OCI-LY1 (cell line): ENCODE results near the gene FOXB1.
A peak's percentile ranks its signal among the peaks of the same experiment; 100 is the strongest.

Source experiments
- H2AFZ ChIP-seq: fragments of 200-600 bp; sonication (generic), shearing (Covaris generic); 2 replicates; pipeline ENCODE4 v1.6.0; 2014; ENCODE audit warnings: antibody characterized with exemption, mild to moderate bottlenecking, low read length
- H3F3A ChIP-seq: fragments of 200-600 bp; sonication (generic), shearing (Covaris generic); 2 replicates; pipeline ENCODE4 v1.6.0; 2014; ENCODE audit warnings: mild to moderate bottlenecking, antibody characterized with exemption, low read length, moderate library complexity; ENCODE audit not compliant: insufficient read depth
- H3K27ac ChIP-seq: fragments of 200-600 bp; sonication (generic); 2 replicates; pipeline ENCODE4 v1.5.1; 2014; ENCODE audit warnings: low read length, mixed run types, mild to moderate bottlenecking, low read depth; ENCODE audit not compliant: poor library complexity, severe bottlenecking
- H3K27me3 ChIP-seq: fragments of 200-600 bp; sonication (generic); 2 replicates; pipeline ENCODE4 v1.6.0; 2014; ENCODE audit warnings: antibody characterized with exemption, mild to moderate bottlenecking, low read length, moderate library complexity; ENCODE audit not compliant: insufficient read depth
- H3K36me3 ChIP-seq: fragments of 200-600 bp; sonication (generic); 2 replicates; pipeline ENCODE4 v1.6.1; 2014; ENCODE audit warnings: mild to moderate bottlenecking, antibody characterized with exemption, low read length, moderate library complexity, mixed read lengths; ENCODE audit not compliant: insufficient read depth
- H3K4me1 ChIP-seq: fragments of 200-600 bp; sonication (generic); 2 replicates; pipeline ENCODE4 v1.5.1; 2014; ENCODE audit warnings: mild to moderate bottlenecking, low read length, moderate library complexity; ENCODE audit not compliant: insufficient read depth, severe bottlenecking
- H3K4me2 ChIP-seq: fragments of 200-600 bp; sonication (generic), shearing (Covaris generic); 2 replicates; pipeline ENCODE4 v1.6.1; 2014; ENCODE audit warnings: low read length
- H3K4me3 ChIP-seq: fragments of 200-600 bp; sonication (generic); 2 replicates; pipeline ENCODE4 v1.5.1; 2014; ENCODE audit warnings: low read length, low read depth, mild to moderate bottlenecking, mixed read lengths; ENCODE audit not compliant: poor library complexity, severe bottlenecking
- H3K79me2 ChIP-seq: fragments of 200-600 bp; shearing (Covaris generic); 2 replicates; pipeline ENCODE4 v1.6.1; 2016; ENCODE audit warnings: mixed run types, low read length, mixed read lengths; ENCODE audit not compliant: insufficient read depth
- H3K9ac ChIP-seq: fragments of 200-600 bp; sonication (generic), shearing (Covaris generic); 2 replicates; pipeline ENCODE4 v1.6.1; 2014; ENCODE audit warnings: mild to moderate bottlenecking, low read length, mixed read lengths
- H3K9me2 ChIP-seq: fragments of 200-600 bp; sonication (generic), shearing (Covaris generic); 2 replicates; pipeline ENCODE4 v1.6.1; 2014; ENCODE audit warnings: low read depth, mild to moderate bottlenecking, low read length, mixed read lengths
- H3K9me3 ChIP-seq: fragments of 200-600 bp; shearing (Covaris generic); 2 replicates; pipeline ENCODE4 v1.6.1; 2014; ENCODE audit warnings: low read length, mixed read lengths
- H4K20me1 ChIP-seq: fragments of 200-600 bp; sonication (generic), shearing (Covaris generic); 2 replicates; pipeline ENCODE4 v1.6.0; 2016; ENCODE audit warnings: mild to moderate bottlenecking, low read length; ENCODE audit not compliant: insufficient read depth
- EZH2 ChIP-seq: fragments of 200-600 bp; sonication (generic), shearing (Covaris generic); IDR thresholded peaks from 2 replicates; pipeline ENCODE4 v1.8.0; 2017; ENCODE audit warnings: borderline replicate concordance, mixed run types, mild to moderate bottlenecking, antibody characterized with exemption, low read length, moderate library complexity, mixed read lengths
- TF ChIP-seq, protein P1 (sequence below): fragments of 200-600 bp; sonication (generic), shearing (Covaris generic); IDR thresholded peaks from 2 replicates; pipeline ENCODE4 v1.5.1; 2017; ENCODE audit warnings: mild to moderate bottlenecking, antibody characterized with exemption, low read length, moderate library complexity, mixed read lengths

Gene FOXB1

DNA sequence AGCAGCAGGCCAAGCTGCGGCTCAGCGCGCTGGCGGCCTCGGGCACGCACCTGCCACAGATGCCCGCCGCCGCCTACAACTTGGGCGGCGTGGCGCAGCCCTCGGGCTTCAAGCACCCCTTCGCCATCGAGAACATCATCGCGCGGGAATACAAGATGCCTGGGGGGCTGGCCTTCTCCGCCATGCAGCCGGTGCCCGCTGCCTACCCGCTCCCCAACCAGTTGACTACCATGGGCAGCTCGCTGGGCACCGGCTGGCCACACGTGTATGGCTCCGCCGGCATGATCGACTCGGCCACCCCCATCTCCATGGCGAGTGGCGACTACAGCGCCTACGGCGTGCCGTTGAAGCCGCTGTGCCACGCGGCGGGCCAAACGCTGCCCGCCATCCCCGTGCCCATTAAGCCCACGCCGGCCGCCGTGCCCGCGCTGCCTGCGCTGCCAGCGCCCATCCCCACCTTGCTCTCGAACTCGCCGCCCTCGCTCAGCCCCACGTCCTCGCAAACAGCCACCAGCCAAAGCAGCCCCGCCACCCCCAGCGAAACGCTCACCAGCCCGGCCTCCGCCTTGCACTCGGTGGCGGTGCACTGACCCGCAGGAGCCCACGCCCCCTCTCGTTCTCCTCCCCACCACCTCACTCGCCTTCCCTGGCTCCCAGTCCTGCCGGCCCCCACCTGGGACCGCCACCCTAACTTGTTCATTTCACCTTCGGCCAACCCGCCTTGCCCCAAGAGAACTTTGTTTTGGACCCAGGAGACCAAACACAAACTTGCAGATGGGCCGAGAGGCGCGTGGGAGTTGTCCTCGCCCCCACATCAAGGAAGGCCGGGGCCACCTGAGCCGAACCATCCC is 1.5 kb downstream of the FOXB1 start:
- no peaks in the 10 kb centered on the region for H4K20me1 ChIP-seq

DNA sequence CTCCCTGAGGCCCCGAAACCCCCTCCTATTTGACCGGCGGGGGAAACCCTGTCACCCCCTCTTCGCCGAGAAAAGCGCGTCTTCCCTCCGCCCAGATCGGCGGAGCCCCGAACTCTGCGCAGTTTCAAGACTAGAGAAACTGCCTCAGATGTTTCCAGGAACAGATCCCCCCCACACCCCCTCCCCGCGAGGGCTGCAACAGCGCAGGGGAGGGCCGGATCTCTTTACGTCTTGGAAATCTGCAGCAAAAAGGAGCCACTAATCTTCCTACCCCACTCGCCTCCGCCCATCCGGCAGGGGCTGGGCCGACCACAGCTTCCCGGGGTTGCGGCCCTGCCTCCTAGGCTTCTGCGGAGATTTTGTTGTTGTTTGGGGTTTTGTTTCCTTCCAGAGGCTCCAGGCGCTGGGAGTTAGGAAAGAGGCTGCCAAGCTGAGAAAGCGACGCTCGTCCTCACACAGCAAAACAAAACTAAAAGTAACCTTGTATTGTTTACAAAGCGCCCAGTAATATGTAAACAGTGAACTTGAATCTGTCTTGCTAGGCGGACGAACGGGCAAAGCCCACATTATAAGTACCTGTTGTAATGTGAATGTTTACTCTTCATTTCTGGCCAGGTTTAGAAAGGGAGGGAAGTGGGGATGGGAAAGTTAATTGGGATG is 2.2 kb downstream of the FOXB1 start:
- peak overlapping the region; percentile 4; the same call in 1 of the 2 replicates for H3K4me2 ChIP-seq

More for the DNA sequence above, 1.5 kb downstream of the FOXB1 start:
- no peaks in the 10 kb centered on the region for H3K79me2 ChIP-seq
- no peak overlapping the region for H3K27ac ChIP-seq
- H3F3A ChIP-seq, result no peaks in the 10 kb centered on the region
- TF ChIP-seq EZH2, result no peak
- TF ChIP-seq, protein P1, sequence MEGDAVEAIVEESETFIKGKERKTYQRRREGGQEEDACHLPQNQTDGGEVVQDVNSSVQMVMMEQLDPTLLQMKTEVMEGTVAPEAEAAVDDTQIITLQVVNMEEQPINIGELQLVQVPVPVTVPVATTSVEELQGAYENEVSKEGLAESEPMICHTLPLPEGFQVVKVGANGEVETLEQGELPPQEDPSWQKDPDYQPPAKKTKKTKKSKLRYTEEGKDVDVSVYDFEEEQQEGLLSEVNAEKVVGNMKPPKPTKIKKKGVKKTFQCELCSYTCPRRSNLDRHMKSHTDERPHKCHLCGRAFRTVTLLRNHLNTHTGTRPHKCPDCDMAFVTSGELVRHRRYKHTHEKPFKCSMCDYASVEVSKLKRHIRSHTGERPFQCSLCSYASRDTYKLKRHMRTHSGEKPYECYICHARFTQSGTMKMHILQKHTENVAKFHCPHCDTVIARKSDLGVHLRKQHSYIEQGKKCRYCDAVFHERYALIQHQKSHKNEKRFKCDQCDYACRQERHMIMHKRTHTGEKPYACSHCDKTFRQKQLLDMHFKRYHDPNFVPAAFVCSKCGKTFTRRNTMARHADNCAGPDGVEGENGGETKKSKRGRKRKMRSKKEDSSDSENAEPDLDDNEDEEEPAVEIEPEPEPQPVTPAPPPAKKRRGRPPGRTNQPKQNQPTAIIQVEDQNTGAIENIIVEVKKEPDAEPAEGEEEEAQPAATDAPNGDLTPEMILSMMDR, result no peak
- H3K9me3 ChIP-seq, result no peaks in the 10 kb centered on the region
- no peak overlapping the region for H3K4me3 ChIP-seq
- H3K9ac ChIP-seq, result no peak overlapping the region
- no peak overlapping the region for H3K4me2 ChIP-seq
- H3K9me2 ChIP-seq, result no peaks in the 10 kb centered on the region
- no peaks in the 10 kb centered on the region for H3K36me3 ChIP-seq
- H3K27me3 ChIP-seq, result no peaks in the 10 kb centered on the region
- no peak overlapping the region for H2AFZ ChIP-seq
- no peaks in the 10 kb centered on the region for H3K4me1 ChIP-seq

DNA sequence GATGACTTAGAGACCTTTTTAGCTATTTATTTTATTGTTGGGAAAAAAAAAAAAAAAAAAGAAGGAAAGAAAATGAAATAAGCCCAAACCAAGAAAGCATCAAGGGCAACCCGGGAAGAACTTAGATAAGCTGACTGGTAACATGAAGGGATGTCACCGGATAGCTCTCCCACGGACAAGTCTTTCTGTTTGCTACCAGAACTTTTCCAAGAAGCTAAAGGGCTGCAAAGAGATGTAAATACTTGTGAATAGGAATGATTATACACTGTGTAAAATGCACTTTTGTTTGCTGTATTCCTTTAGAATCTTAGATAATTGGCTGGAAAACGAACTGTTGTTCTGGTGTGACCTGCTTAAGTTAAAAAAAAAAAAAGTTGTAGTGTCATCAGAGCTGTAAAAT is 2.8 kb downstream of the FOXB1 start:
- H4K20me1 ChIP-seq, result no peaks in the 10 kb centered on the region
- no peak overlapping the region for H3K4me3 ChIP-seq

More for the DNA sequence above, 2.2 kb downstream of the FOXB1 start:
- Histone ChIP-seq H3K4me1 (no peaks in the 10 kb centered on the region), H3K9ac (no peak overlapping the region), H3F3A (no peaks in the 10 kb centered on the region), H3K79me2 (no peaks in the 10 kb centered on the region), H3K9me2 (no peaks in the 10 kb centered on the region), H4K20me1 (no peaks in the 10 kb centered on the region), H3K36me3 (no peaks in the 10 kb centered on the region), H3K9me3 (no peaks in the 10 kb centered on the region), H3K27ac (no peak overlapping the region), H3K4me3 (no peak overlapping the region), H3K27me3 (no peaks in the 10 kb centered on the region), H2AFZ (no peak overlapping the region)
- no peak for TF ChIP-seq EZH2
- TF ChIP-seq, protein P1, result no peak

More for the DNA sequence above, 2.8 kb downstream of the FOXB1 start:
- H3K27ac ChIP-seq, result no peak overlapping the region
- no peaks in the 10 kb centered on the region for H3K27me3 ChIP-seq
- no peak overlapping the region for H3K9ac ChIP-seq
- no peaks in the 10 kb centered on the region for H3F3A ChIP-seq
- H2AFZ ChIP-seq, result no peak overlapping the region
- no peaks in the 10 kb centered on the region for H3K79me2 ChIP-seq
- TF ChIP-seq EZH2, result no peak
- TF ChIP-seq, protein P1, result no peak
- H3K9me2 ChIP-seq, result no peaks in the 10 kb centered on the region
- no peaks in the 10 kb centered on the region for H3K36me3 ChIP-seq
- no peaks in the 10 kb centered on the region for H3K4me1 ChIP-seq
- no peak overlapping the region for H3K4me2 ChIP-seq
- no peaks in the 10 kb centered on the region for H3K9me3 ChIP-seq
